HG03432 (cell line): ENCODE data around the gene CLASRP.

ENCODE experiments used
- ATAC-seq: cut with Tn5 transposase; IDR thresholded peaks from one replicate; pipeline ENCODE4 v1.9.1; 2021; ENCODE audit warnings: mild to moderate bottlenecking, moderate library complexity; ENCODE audit not compliant: unreplicated experiment

Gene CLASRP

DNA sequence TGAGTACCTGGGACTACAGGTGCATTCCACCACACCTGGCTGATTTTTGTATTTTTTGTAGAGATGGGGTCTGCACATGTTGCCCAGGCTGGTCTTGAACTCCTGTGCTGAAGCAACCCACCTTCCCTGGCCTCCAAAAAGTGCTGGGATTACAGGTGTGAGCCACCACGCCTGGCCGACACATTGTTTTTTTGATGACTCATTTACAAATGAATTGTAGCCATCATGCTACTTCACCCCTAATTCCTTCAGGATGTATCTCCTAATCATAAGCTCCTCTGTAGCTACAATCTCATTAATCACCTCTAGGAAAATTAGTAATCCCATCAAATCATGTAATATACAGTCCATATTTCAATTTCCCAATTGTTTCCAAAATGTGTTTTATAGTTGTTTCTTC lies 19.7 kb upstream of the CLASRP start:
- no peak for ATAC-seq

DNA sequence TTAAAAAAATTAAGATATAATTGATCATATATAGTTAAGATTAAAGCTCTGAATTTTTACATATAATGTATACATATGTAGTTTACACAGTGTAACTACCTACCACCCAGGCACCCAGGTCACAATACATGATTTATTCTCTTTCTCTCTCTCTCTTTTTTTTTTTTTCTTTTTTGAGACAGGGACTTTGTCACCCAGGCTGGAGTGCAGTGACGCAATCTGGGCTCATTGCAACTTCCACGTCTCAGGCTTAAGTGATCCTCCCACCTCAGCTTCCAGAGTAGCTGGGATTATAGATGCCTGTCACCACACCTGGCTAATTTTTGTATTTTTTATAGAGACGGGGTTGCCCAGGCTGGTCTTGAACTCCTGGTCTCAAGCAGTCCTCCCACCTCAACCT lies 18.8 kb upstream of the CLASRP start:
- ATAC-seq: no peak

DNA sequence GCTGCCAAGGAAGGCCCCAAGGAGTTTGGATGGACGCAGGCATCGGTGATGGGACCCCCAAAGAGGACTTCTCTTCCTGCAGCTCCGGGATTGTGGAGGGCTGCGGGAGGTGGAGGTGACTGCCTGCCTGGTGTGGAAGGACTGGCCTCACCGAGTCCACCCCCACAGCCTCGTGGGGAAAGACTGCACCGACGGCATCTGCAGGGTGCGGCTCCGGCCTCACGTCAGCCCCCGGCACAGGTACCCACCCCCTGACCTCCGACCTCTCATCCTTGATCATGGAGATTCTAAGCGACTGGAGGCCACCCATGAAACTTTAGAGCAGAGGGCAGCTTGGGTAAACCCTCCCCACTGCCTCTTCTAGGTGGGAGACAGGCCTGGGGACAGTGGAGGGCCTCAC lies 16.9 kb upstream of the CLASRP start:
- ATAC-seq: no peak

DNA sequence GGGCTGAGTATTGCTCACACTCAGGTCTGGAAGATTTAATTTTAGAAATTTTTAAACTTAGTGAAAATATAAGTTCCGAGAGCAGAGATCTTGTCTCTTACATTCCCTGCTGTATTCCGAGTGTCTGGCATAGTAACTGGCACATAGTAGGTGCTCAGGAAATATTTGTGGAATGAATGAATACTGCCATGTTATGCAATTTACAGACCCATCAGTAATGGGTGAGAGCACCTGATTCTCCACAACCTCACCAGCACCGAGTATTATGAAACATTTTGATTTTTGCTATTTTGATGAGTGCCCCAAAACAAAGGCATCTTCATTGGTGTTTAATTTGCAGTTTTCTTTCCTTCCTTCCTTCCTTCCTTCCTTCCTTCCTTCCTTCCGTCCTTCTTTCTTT lies 15.8 kb upstream of the CLASRP start:
- no peak for ATAC-seq

DNA sequence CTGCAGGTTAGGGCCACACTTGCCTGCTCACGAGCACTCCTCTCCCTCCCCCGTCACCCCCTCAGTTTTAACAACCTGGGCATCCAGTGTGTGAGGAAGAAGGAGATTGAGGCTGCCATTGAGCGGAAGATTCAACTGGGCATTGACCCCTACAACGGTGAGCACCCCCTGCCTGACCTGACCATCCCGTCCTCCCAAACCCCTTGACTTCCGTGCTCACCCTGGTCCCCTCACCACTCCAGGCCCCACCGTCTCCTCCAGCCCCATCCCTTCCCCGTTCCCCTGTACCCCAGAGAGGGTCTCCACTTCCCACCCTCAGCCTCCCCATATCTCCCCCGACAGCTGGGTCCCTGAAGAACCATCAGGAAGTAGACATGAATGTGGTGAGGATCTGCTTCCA lies 13.6 kb upstream of the CLASRP start:
- ATAC-seq: no peak

DNA sequence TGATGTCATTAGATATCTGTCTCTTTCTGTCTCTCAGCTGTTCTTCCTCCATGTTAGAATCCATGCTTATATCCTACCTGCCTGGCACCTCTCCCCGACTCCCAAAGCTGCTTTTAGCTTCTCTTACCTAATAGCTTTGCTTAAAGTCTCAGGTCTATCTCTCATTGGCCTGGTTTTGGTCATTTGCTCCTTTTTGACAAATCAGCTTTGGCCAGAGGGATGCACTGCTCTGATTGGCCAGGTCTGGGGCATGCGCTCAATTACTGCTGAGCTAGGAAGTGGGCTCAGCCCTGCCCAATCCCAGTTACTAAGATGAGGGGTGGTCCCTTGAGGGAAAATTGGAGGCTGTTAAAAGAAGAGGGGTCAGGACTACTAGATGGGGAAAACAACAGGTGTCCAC lies 11.5 kb upstream of the CLASRP start:
- no peak for ATAC-seq

DNA sequence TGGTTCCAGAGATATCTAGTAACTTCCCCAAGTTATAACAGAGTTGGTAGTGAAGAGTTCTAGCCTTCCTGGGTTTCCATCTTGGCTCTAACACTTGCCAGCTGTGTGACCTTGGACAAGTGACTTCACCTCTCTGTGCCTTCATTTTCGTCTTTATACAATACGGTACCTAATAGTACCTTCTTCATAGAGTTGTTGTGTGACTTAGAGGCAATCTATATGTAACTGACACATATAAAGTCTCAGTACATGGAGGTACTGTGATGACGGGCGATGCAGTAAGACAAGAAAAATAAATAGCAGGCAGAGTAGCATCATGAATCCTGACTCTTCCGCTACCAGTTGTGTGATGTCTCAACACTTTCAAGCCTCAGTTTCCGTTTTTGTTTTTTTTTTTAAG lies 8.0 kb upstream of the CLASRP start:
- ATAC-seq: no peak

DNA sequence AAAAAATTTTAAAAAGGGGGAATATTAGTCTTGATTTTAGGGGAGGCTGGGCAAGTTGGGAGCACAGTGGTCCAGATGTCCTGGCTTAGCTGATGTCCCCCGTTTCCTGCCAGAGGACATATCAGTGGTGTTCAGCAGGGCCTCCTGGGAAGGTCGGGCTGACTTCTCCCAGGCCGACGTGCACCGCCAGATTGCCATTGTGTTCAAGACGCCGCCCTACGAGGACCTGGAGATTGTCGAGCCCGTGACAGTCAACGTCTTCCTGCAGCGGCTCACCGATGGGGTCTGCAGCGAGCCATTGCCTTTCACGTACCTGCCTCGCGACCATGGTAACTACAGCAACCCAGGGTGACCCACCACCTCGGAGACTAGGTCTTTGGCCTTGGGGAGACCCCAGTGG lies 6.4 kb upstream of the CLASRP start:
- ATAC-seq: no peak

DNA sequence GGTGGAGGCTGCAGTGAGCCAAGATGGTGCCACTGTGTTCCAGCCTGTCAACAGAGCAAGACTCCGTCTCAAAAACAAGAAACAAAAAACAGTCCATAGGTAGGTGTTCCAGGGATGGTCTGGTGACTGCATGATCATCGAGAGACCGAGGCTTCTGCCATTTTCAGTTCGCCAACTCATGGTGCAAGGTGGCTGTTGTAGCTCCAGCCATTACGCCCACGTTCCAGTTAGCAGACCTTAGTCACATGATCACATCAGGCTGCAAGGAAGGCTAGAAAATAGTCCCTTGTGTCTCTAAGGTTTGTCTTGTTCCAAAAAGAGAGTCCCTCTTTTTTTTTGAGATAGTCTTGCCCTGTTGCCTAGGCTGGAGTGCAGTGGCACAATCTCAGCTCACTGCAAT lies 3.1 kb upstream of the CLASRP start:
- ATAC-seq: no peak

DNA sequence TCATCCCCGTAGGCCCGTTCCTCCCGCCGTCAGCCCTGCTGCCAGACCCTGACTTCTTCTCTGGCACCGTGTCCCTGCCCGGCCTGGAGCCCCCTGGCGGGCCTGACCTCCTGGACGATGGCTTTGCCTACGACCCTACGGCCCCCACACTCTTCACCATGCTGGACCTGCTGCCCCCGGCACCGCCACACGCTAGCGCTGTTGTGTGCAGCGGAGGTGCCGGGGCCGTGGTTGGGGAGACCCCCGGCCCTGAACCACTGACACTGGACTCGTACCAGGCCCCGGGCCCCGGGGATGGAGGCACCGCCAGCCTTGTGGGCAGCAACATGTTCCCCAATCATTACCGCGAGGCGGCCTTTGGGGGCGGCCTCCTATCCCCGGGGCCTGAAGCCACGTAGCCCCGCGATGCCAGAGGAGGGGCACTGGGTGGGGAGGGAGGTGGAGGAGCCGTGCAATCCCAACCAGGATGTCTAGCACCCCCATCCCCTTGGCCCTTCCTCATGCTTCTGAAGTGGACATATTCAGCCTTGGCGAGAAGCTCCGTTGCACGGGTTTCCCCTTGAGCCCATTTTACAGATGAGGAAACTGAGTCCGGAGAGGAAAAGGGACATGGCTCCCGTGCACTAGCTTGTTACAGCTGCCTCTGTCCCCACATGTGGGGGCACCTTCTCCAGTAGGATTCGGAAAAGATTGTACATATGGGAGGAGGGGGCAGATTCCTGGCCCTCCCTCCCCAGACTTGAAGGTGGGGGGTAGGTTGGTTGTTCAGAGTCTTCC lies 1.3 kb upstream of the CLASRP start:
- ATAC-seq: no peak

DNA sequence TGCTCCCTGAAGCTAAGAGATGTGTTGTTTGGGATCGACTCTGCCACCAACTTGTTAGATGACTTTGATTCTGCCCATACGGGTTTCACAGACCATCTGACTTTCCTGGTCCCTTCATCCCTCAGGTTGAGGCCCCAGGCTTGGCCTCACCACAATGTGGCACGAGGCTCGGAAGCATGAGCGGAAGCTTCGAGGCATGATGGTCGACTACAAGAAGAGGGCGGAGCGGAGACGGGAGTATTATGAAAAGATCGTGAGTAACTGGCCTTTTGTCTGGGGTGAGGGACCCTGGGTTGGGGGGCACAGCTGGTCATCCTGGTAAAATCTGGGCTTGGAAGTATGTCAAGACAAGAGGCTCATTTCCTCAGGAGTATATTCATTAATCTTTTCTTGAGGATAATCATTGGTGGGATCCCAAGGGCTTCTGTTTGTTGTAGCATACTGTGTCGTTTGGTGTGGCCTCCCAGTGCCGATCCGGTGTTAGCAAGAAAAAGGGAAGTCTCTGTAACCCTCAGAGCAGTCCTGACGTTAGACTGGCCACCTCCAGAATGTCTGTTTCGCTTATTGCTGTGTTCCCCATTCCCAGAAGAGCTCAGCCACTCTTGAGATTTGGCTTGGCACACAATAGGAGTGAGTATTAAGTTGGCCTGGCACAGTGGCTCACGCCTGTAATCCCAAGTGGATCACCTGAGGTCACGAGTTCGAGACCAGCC lies 1.4 kb downstream of the CLASRP start:
- ATAC-seq: no peak

DNA sequence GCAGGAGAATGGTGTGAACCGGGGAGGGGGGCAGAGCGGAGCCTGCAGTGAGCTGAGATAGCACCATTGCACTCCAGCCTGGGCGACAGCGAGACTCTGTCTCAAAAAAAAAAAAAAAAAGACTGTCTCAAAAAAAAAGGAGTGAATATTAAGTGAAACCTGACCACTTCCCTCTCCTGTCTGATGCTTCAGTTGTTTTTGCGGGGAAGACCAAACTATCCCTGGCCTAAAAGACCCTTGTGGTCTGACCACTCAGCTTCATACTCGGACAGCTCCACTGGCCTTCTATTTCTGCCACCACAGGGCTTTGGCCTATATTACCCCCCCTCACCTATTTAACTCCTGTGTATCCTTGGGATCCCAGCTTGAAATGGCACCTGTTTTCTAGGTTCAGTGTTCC lies 2.3 kb downstream of the CLASRP start:
- no peak for ATAC-seq

DNA sequence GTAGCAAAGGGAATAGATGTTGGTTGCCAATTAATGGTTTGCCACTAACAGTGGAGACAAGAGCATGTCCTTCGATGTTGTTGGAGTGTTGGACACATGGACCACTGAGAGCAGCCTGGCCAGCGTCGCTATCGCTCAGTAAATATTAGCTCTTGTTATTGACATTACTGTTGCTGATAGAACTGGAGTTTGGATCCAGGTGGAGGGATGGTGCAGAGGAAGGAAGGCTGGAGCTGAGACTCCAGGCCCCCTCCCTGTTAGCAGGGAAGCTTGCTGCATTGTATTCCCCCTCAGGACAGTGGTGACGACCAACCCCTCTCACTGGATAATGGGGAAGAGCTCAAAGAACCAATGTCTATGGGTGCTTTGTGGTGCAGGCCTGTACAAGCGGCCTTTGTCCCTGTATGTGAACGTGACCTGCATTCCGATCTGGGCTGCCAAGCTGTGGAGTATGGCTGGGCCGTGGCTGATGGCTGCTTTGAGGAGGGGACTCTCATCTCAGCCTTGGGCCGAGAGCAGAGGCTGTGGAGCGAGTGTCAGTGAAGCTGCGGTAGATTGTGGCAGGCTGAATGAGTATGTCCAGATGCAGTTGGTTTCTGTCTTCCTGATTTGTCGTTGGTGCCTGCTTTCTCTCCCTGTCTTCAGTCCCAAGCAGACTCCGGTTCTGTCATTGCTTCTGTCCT lies 7.0 kb downstream of the CLASRP start:
- ATAC-seq: no peak

DNA sequence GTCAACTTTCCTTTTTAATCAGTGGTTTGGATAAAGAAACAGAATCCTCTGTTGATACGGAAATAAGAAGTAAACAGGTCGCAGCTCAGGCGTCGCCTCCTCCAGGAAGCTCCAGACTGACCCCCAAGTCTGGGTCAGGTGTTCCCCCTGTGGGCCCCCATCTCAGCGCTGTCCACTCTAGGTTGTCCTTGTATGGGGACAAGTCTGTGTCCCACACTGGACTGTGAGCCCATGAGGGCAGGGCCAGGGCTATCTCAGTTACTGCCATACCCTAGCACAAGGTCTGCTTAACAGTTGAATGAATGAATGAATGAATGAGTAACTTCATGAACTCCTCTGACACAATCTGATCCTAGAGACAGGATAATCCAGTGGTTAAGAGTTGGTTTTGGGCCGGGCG lies 7.5 kb downstream of the CLASRP start:
- no peak for ATAC-seq

DNA sequence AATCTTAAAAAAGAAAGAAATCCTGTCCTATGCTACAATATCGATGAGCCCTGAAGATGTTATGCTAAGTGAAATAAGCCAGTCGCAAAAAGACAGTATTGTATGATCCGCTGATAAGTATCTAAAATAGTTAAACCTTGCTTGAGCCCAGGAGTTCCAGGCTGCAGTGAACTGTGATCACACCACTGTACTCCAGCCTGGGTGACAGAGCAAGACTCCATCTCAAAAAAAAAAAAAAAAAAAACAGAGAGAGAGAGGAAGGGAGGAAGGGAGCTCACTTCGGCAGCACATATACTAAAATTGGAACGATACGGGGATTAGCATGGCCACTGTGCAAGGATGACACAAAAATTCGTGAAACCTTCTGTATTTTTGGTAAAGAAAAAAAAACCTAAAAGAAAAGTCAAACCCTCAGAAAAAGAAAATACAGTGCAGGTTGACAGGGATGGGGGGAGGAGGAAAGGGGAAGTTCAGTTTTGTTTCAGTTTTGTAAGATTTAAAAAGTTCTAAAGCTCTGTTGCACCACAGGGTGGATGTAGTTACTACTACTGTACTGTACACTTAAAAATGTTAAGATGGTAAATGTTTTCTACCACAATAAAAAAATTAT lies 8.4 kb downstream of the CLASRP start:
- ATAC-seq: peak; percentile 57

DNA sequence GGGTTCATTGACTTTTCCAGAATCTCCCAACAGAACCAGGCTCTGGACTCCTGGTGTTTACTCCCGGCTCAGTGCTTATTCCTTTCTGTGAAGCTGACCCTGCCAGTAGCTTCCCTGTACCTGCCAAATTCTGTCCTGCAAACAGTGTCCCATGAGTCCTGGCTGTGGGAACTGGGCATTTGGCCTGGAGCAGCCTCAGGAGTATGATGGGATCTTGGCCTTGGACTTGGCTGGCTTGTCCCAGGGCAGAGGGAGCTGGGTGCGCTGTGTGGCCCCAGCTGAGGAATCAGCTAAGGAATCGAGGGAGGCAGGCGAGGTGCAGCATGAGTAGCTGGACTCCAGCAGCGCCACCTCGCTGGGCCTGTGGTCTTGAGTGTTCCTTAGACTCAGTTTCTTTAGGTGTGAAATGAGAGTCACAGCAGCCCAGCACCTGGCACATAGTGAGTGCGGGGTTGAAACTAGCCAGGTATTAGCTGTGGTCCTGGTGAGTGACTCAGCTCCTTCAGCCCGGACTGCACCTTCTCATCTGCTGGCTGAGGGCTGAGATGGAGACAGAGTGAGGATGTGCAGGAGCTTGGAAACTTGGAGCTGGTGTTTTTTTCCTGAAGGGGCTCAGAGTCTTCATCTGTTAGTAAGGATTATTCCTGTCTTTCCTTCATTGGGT lies 10.4 kb downstream of the CLASRP start:
- ATAC-seq: no peak

DNA sequence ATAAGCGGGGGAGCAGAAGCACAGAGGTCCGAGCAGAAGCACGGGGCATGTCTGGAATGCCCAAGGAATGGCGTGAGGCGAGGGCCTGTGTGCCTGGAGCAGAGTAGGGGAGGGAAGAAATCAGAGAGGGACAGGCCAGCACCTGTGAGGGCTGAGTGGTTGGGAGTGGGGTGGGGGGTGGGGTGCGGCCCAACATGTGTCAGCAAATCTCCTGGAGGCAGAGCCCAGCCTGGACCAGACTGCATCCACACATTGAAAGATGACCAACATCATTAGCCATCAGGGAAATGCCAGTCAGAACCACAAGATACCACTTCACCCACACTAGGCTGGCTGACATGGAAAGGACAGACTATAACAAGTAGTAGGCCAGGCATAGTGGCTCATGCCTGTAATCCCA lies 11.2 kb downstream of the CLASRP start:
- no peak for ATAC-seq

DNA sequence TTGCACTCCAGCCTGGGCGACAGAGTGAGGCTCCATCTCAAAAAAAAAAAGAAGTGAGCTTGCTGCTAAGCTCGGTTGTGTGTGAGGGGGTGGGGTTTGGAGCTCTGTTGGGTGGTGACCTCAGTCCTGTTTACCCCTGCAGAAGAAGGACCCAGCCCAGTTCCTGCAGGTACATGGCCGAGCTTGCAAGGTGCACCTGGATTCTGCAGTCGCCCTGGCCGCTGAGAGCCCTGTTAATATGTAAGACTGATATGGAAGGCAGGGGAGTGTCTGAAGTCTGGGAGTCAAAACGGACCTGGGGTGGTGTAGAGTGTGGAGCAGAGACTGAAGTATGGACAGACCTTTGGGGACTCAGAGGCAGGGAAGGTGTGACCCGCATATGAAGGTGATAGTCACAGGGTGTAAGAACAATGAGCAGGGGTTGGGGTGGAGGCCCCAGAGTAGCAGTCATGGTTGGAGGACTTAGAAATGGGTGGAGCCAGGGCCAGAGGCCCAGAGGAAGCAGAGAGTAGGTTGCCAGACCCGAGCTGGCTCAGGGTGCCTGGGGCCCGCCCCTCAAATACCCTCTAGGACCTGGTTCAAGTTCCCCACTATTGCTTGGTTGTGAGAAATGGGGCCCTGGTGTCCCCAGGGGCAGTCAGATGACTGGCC lies 13.2 kb downstream of the CLASRP start:
- no peak for ATAC-seq

DNA sequence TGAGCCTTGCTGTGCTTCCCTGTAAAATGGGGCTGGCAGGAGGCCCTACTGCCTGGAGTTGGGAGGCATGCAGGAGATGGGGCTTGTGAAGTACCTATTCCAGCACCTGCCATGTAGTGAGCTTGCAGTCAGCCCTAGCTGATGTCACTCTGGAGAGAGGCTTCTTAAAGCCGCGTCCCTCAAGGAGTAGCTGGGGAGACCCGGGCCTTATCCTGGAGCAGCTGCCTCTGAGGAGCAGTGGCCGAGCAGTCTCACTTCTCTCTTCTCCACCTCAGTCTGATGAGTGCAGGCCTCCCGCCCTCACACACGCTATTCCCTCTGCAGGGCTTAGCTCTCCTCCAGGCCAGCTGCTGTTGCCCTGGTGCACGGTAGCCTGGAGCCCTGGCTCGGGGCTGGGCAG lies 18.0 kb downstream of the CLASRP start:
- no peak for ATAC-seq

DNA sequence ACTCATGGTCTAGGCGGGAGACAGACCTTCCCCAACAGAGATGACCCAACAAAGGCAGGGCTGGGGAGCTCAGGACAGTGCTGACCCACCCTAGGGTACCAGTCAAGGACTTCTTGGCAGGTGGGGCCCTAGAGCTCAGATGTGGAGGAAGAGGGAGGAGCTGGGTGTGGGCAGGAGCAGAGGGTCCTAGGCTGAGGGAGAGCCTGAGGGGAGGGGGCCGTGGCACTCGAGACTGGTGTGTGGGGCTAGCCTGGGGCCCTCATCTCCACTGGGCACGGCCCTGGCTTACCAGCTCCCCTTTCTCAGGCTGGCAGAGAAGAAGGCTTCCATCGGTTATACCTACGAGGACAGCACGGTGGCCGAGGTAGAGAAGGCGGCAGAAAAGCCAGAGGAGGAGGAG lies 18.6 kb downstream of the CLASRP start:
- ATAC-seq: no peak
